Lower leg skin (tissue), 4 donors: ENCODE measurements around the gene CPO. TPM values are rescaled to one million over a fixed set of nuclear protein-coding genes. Genes with fewer than 3 reads are reported as not detected.

Experiments
- DNase-seq, 2 donors: peaks; one replicate each; pipeline ENCODE4 v3.0.0-alpha.2; 2019; ENCODE audit warnings: low spot score in 2 of 2
- H3K4me3 ChIP-seq: fragments of 200-600 bp; sonication (generic); 2 replicates; pipeline ENCODE4 v1.5.1; 2017; ENCODE audit warnings: mild to moderate bottlenecking, low read depth; ENCODE audit not compliant: poor library complexity, severe bottlenecking
- CTCF ChIP-seq, 3 donors: fragments of 450-650 bp; IDR thresholded peaks; one replicate each; pipeline ENCODE4 v1.5.1; 2016; ENCODE audit warnings: antibody characterized with exemption in 3 of 3, mild to moderate bottlenecking in 3 of 3, moderate library complexity in 2 of 3
- POLR2A ChIP-seq, 2 donors: fragments of 450-650 bp; IDR thresholded peaks; one replicate each; pipeline ENCODE4 v1.6.1; 2016 to 2017; ENCODE audit warnings: antibody characterized with exemption in 2 of 2, mild to moderate bottlenecking in 1 of 2, moderate library complexity in 1 of 2
- WGBS, 2 donors: methylation state at CpG; one replicate each; pipeline ENCODE4 v1.1.5; 2018; 5-methylcytosine and 5-hydroxymethylcytosine counted together
- intact Hi-C: fragments of 100-400 bp; cut with DNase I; formaldehyde crosslinking; loops from one replicate; pipeline ENCODE4 v1.15.0; 2023; ENCODE audit warnings: low total_unique reads
- total RNA-seq, 4 donors: library from RNA; depleted of rRNA; stranded (reverse); fragments of >200 nt; gene quantifications; one replicate each; pipeline ENCODE4 v1.1.0, GENCODE V29; 2016

The CPO gene
- total RNA-seq, 4 donors from 2014 or later: 0.27 to 0.39 TPM; not detected in 2

- WGBS, 2 donors: 76 to 84% methylated on average over 5 of the region's 5 CpGs
- DNase-seq: no peak
- intact Hi-C loops: no loop called here
- H3K4me3 ChIP-seq: no peak overlapping the region
- no peak for TF ChIP-seq CTCF (IDR thresholded peaks at IDR 0.05)
- no peak for TF ChIP-seq POLR2A (IDR thresholded peaks at IDR 0.05)
These were observed 44.0 kb downstream of the CPO start for GRCh38 chr2:206983161-206983859.

GRCh38 chr2:206984206-206984605, 44.9 kb downstream of the CPO start:
- intact Hi-C loops: no loop called here
- H3K4me3 ChIP-seq: no peak overlapping the region
- TF ChIP-seq CTCF (IDR thresholded peaks at IDR 0.05) (no peak), POLR2A (IDR thresholded peaks at IDR 0.05) (no peak)
- DNase-seq: no peak
- WGBS, 2 donors: 82 to 84% methylated on average over 4 of the region's 4 CpGs

- no peak overlapping the region for H3K4me3 ChIP-seq
- TF ChIP-seq CTCF (IDR thresholded peaks at IDR 0.05) (no peak), POLR2A (IDR thresholded peaks at IDR 0.05) (no peak)
- DNase-seq: no peak
- intact Hi-C loops: no loop called here
These were observed 47.6 kb downstream of the CPO start for GRCh38 chr2:206986943-206987342.

- intact Hi-C loops: no loop called here
- no peak overlapping the region for H3K4me3 ChIP-seq
- WGBS, 2 donors: 98 to 100% methylated on average over 2 of the region's 2 CpGs
- DNase-seq: no peak
- TF ChIP-seq POLR2A (IDR thresholded peaks at IDR 0.05) (no peak), CTCF (IDR thresholded peaks at IDR 0.05) (no peak)
These were observed 48.5 kb downstream of the CPO start for GRCh38 chr2:206987810-206988209.

GRCh38 chr2:206988884-206989283, 49.6 kb downstream of the CPO start:
- no peak for TF ChIP-seq CTCF (IDR thresholded peaks at IDR 0.05)
- no peak for TF ChIP-seq POLR2A (IDR thresholded peaks at IDR 0.05)
- intact Hi-C loops: no loop called here
- 100% methylated on average over 1 of the region's 1 CpG for WGBS, 2 donors
- H3K4me3 ChIP-seq: no peak overlapping the region
- DNase-seq: no peak

GRCh38 chr2:206989311-206989710, 50.0 kb downstream of the CPO start:
- no peak for DNase-seq
- intact Hi-C loops: no loop called here
- TF ChIP-seq CTCF (IDR thresholded peaks at IDR 0.05): no peak
- no peak for TF ChIP-seq POLR2A (IDR thresholded peaks at IDR 0.05)
- no peak overlapping the region for H3K4me3 ChIP-seq
- 46 to 54% methylated on average over 6 of the region's 6 CpGs for WGBS, 2 donors
